Amygdala (tissue), 56 donors: ENCODE measurements around the gene EIF2S2.
"Not testable (repeated sequence)": the region's sequence is repeated elsewhere in the genome, so short reads cannot be mapped to it uniquely, and the experiment has no call there.

Experiments used
- DNase-seq, 56 donors: peaks; one replicate each; lab custom pipeline; 2025; lab: John Stamatoyannopoulos, UW

EIF2S2 gene

GRCh38 chr20:34111702-34112599 is at the start of gene EIF2S2:
EIF2S2 (minus strand) TSS chr20:34112243; CDS start chr20:34112110, 133 bp downstream.
- DNase-seq, result peak; percentile 73 to 97 (median 91)

GRCh38 chr20:34157697-34158096 is 45.7 kb upstream of the EIF2S2 start:
- not testable (repeated sequence) for DNase-seq

- DNase-seq, result no peak
Observed at GRCh38 chr20:34155836-34156235, 43.8 kb upstream of the EIF2S2 start.

- DNase-seq, result not testable (repeated sequence)
Observed at GRCh38 chr20:34153169-34153568, 41.1 kb upstream of the EIF2S2 start.

GRCh38 chr20:34152073-34152472 is 40.0 kb upstream of the EIF2S2 start:
- not testable (repeated sequence) for DNase-seq

- DNase-seq, result peak in 2 of 56 donors; percentile 3 to 21
Observed at GRCh38 chr20:34150306-34151000, 38.4 kb upstream of the EIF2S2 start.

- no peak for DNase-seq
Observed at GRCh38 chr20:34145280-34145819, 33.3 kb upstream of the EIF2S2 start.

- DNase-seq, result no peak
Observed at GRCh38 chr20:34143951-34144350, 31.9 kb upstream of the EIF2S2 start.

GRCh38 chr20:34142121-34142520 is 30.1 kb upstream of the EIF2S2 start:
- no peak for DNase-seq

GRCh38 chr20:34141293-34141692 is 29.2 kb upstream of the EIF2S2 start:
- no peak for DNase-seq

- not testable (repeated sequence) for DNase-seq
Observed at GRCh38 chr20:34135525-34136275, 23.7 kb upstream of the EIF2S2 start.

GRCh38 chr20:34133365-34133860 is 21.4 kb upstream of the EIF2S2 start:
- DNase-seq, result not testable (repeated sequence)

- not testable (repeated sequence) for DNase-seq
Observed at GRCh38 chr20:34132943-34133342, 20.9 kb upstream of the EIF2S2 start.

GRCh38 chr20:34132491-34132890 is 20.4 kb upstream of the EIF2S2 start:
- not testable (repeated sequence) for DNase-seq

- DNase-seq, result no peak
Observed at GRCh38 chr20:34131491-34131890, 19.4 kb upstream of the EIF2S2 start.

GRCh38 chr20:34129518-34130162 is 17.6 kb upstream of the EIF2S2 start:
- peak in 43 of 56 donors; percentile 2 to 80 (median 26) for DNase-seq

- no peak for DNase-seq
Observed at GRCh38 chr20:34127792-34128191, 15.7 kb upstream of the EIF2S2 start.

GRCh38 chr20:34124469-34125249 is 12.6 kb upstream of the EIF2S2 start:
- no peak for DNase-seq

- DNase-seq, result no peak
Observed at GRCh38 chr20:34123309-34123708, 11.3 kb upstream of the EIF2S2 start.
